GM18498 (cell line): Measurements from ENCODE around the gene CREG2.
"Not testable (repeated sequence)": the region's sequence is repeated elsewhere in the genome, so short reads cannot be mapped to it uniquely, and the experiment has no call there.

Experiments
- ATAC-seq: cut with Tn5 transposase; IDR thresholded peaks from one replicate; pipeline ENCODE4 v1.9.1; 2021; ENCODE audit warnings: mild to moderate bottlenecking, moderate library complexity; ENCODE audit not compliant: unreplicated experiment

Gene CREG2

DNA sequence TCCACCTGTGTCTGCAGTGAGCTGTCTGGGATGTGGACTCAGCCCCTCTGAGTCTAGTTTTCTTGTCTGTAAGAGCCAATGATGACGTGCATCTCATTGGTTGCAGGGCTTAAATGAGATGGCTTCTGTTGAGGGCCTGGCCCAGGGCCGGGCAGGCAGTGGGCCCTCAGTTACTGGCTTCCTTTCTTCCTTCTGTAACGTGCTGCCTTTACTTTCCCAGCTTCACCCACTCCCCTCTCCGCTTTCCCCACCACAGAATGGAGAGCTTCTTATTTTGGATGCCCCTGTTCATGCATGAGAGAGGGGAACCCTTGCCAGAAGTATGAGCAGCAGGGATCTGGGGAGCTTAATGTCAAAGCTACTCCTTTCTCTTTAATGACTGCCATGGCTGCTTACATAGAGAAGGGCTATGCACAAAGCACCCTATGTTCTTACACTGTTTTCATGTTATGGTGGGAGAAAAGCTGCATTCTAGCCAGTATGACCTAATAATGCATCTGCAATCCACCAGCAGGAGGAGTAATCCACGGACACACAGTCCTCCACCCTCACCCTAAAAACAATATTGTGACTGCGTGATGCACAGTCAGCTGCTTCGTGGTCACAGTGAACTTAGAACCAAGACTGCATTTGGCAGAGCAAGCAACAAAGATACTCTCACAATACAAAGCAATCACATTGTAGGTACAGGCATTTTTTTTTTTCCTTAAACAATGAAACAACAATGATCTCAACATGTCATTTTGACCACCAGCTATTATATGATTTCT lies 37.2 kb downstream of the CREG2 start:
- ATAC-seq = no peak

GRCh38 chr2:101348883-101349282 lies 38.4 kb downstream of the CREG2 start:
- no peak for ATAC-seq

GRCh38 chr2:101346909-101347308 lies 40.4 kb downstream of the CREG2 start:
- no peak for ATAC-seq

DNA sequence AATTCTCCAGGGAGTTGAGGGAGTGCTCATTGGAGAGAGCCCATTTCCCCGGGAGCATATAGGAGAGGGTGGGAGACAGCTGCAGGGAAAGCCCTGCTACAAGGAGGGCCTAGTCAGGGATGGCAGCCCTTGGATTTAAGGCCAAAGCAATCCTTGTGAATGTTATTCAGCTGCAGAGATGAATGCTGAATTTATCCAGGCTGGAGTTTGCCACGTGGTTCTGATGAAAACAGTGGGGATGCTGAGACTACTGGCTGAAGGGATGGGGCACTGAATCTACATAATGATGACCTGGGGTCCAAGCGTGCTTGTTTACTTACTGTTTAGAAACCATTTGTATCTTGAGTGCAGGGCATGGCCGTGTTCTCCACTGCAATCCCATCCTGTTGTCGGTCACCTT lies 43.2 kb downstream of the CREG2 start:
- ATAC-seq = no peak

DNA sequence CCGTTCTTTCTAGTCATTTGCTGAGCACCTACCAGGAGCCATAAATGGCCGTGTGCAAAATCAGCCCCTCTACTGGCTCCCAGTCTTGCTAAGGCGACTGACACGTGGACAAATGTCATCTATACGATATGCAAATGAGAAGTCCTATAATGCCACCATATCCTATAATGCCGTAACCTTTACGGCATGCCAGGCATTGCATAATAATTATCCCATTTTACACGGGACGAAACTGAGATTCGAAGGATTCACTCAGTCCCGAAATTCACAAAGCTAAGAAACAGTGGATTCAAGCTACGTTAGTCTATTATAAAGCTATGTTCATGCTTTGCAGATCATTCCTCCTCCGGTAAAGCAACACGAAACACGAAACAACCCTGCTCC lies 44.7 kb downstream of the CREG2 start:
- ATAC-seq = no peak

DNA sequence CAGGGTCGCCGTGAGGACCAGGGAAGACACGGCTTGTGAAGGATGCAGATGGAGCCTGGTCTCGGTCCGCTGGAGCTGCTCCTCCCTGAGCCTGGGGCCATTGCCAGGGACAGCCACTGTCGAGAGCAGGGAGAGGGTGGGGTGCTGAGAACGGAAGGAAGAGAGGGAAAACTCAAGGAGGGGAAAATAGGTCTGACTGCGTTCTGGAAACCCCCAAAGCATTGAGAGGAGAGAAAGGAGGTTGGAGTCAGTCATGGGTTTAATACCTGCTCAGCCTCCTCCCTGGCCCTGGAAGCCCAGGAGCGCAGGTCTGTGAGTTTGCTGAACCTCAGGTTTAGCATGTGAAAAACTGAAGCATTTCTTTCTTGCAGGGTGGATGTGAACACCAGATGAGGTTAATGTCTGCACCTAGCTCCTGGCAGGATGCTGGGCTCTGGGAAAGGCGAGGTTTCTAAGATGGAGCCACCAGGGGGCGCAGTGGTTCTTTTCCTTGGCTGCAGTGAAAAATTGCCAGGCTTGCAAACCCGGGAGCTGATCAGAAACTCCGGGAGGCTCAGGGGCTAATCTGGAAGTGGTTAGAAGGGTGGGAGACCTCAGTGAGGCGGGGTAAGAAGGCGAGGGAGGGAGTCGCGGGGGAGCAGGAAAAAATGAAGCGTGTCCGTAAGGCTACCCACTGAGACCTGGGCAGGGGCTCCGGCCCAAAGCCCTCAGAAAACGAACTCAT lies 45.2 kb downstream of the CREG2 start:
- ATAC-seq = no peak

- ATAC-seq = no peak
Observed at GRCh38 chr2:101341421-101341820, 45.9 kb downstream of the CREG2 start.

DNA sequence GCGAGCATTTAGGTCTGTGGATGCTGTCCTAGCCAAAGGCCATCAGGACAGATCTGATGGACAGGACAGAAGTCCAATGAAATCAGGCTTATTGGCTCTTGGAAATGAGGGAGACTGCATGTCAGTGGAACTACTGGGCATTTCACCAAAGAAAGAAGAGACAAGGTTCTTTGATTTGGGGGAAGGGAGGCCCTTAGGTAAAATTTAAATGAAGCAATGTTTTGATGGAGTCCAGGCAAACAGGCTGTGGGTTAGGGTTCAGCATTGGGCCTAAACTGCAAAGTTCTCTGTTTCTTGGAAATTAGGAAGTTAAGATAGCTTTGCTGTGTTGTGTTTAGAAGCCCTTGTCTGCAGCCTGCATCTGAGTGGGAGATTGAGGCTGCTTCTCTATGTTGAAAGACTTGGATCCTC lies 47.2 kb downstream of the CREG2 start:
- no peak for ATAC-seq

DNA sequence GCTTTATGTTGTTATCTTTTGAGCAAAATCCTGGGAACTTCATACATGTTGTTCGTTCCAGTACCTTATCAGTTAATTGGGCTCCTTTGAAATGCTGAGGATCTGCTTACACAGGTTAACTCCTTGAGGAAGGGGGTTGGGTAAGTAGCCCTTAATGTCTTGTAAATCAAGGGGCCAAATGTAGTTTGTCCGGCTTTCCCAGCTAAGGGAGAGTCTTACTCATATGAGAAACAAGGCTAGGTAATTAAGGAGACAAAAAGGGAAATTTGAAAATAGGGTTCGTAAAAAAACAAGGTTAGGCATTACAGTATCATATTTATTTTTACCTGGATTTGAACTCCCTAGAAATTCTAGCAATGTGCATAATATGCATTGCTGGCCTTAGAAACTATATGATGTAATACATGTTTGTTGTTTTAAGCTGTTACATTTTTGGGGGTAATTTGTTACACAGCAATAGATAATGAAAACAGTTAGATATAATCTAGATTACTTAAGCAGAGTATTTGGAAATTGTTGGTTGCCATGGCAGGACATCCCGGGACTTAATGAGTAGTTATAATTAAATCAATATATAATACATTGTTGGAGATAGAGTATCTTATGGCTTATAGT lies 47.9 kb downstream of the CREG2 start:
- ATAC-seq = no peak

GRCh38 chr2:101337877-101338276 lies 49.4 kb downstream of the CREG2 start:
- ATAC-seq = no peak

DNA sequence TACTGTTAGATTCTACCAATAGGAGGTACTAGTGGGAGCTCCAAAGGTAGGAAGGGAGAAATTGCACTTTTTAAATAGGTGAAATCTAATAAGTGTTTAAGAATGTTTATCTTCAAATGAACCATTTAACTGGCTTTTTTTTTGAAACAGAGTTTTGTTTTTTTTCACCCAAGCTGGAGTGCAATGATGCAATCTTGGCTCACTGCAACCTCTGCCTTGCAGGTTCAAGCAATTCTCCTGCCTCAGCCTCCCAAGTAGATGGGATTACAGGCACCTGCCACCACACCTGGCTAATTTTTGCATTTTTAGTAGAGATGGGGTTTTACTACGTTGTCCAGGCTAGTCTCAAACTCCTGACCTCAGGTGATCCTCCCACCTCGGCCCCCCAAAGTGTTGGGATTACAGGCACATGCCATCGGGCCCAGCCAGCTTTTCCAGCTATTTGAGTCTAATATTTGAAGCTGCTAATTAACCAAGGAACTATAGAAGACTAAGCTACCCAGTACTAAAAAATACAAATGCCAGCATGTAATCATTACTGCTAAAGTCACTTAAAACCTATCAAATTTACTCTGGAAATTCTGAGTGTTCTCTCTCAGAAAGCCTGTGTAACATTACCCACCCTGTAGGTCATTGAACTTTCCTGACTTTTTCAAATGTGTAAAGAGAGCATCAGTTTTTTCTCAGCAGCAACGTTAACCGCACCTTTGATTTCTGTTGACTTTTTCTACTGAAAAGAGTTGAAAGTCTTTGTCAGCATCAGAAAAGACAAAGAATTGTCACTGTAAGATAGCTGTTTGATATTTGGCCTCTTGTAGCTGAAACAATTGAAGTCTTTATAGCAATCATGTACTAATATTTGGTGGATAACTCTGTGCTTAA lies 54.2 kb downstream of the CREG2 start:
- ATAC-seq = no peak

DNA sequence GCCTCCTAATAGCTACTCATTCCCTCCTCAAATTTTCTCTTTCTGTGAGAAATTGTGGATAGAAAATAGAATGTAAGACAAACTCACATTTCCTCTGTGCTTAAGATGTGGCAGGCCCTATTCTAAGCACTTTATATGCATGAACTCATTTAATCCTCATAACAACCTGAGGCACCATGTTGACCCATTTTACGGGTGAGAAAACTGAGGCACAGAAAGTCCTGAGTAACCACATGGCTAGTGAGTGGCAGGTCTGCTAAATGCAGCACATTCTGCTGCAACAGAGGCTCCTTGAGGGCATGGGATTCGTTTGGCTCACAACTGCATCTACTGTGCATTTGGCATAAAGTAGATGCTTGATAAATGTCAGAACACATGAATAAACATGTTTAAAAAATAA lies 56.1 kb downstream of the CREG2 start:
- no peak for ATAC-seq

GRCh38 chr2:101330253-101330933 lies 56.9 kb downstream of the CREG2 start:
- ATAC-seq = no peak

- ATAC-seq = no peak
Observed at GRCh38 chr2:101329026-101329425, 58.3 kb downstream of the CREG2 start.

GRCh38 chr2:101328474-101329007 lies 58.8 kb downstream of the CREG2 start:
- ATAC-seq = no peak

DNA sequence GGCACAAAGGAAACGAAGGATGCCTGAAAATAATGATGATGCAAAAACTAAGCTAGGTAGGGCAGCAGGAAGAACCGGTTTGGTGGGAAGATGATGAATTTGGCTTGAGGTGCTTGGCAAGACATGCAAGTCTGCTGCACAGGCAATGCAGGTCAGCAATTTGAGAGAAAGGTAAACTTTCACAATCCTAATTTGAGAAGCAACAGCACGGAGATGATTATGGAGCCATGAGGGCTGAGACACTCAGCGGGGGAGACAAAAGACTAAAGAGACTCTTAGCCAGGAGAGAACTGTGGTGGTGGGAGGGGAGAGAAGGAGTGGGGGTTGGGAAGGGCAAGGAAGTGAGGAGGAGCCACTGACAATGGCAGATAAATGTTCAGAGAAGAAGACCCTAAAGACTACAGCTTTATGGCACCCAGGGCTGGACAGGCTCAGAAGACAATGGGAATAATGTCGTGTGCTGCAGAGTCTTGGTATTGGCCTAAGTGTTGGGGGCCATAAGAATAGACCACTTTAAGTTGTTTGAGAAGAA lies 59.4 kb downstream of the CREG2 start:
- no peak for ATAC-seq

- no peak for ATAC-seq
Observed at GRCh38 chr2:101325425-101325824, 61.9 kb downstream of the CREG2 start.

DNA sequence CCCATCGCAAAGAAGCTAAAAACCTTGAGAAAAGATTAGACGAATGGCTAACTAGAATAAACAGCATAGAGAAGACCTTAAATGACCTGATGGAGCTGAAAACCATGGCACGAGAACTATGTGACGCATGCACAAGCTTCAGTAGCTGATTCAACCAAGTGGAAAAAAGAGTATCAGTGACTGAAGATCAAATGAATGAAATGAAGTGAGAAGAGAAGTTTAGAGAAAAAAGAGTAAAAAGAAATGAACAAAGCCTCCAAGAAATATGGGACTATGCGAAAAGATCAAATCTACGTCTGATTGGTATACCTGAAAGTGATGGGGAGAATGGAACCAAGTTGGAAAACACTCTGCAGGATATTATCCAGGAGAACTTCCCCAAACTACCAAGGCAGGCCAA lies 70.7 kb downstream of the CREG2 start:
- ATAC-seq = not testable (repeated sequence)

DNA sequence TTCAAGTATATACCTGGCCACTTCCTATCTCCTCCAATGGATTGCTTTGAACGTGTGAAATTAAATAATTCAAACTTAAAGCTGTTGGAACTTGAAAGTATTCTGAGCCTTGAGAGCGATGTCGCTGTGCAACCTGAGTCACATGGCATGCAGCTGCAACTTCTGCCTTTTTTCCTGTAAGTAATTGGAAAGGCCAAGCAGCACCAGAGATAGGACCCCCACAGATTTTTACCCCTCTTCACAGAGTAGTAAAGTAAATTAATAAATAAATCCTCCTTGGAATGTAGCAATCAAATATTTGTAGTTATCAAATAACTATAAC lies 75.6 kb downstream of the CREG2 start:
- no peak for ATAC-seq
